ENCODE measurements around the gene GGT6.
"Not testable (repeated sequence)": the region's sequence is repeated elsewhere in the genome, so short reads cannot be mapped to it uniquely, and the experiment has no call there.

Gene GGT6

GRCh38 chr17:4590981-4591453, 30.6 kb upstream of the GGT6 start:
- DNase-seq = no peak

- not testable (repeated sequence) for DNase-seq
These were observed 29.7 kb upstream of the GGT6 start for GRCh38 chr17:4590042-4590441.

GRCh38 chr17:4588898-4589625, 28.7 kb upstream of the GGT6 start:
- DNase-seq = no peak

GRCh38 chr17:4588391-4588790, 28.0 kb upstream of the GGT6 start:
- DNase-seq = no peak

GRCh38 chr17:4587803-4588202, 27.4 kb upstream of the GGT6 start:
- DNase-seq = no peak

- no peak for DNase-seq
These were observed 26.8 kb upstream of the GGT6 start for GRCh38 chr17:4587195-4587594.

- no peak for DNase-seq
These were observed 25.7 kb upstream of the GGT6 start for GRCh38 chr17:4586043-4586442.

- DNase-seq = no peak
These were observed 25.2 kb upstream of the GGT6 start for GRCh38 chr17:4585638-4585994.

- DNase-seq = no peak
These were observed 24.7 kb upstream of the GGT6 start for GRCh38 chr17:4584917-4585637.

- peak; percentile 36 for DNase-seq
These were observed 23.9 kb upstream of the GGT6 start, which contains the start of gene SMTNL2 for GRCh38 chr17:4584101-4584916. Gene SMTNL2 (plus strand): TSS chr17:4584529. CDS start chr17:4584606, 77 bp downstream.

GRCh38 chr17:4583782-4584100, 23.4 kb upstream of the GGT6 start:
- DNase-seq = no peak

- DNase-seq = no peak
These were observed 22.8 kb upstream of the GGT6 start for GRCh38 chr17:4583206-4583605.

GRCh38 chr17:4582691-4583090, 22.3 kb upstream of the GGT6 start:
- no peak for DNase-seq

GRCh38 chr17:4582101-4582501, 21.7 kb upstream of the GGT6 start:
- DNase-seq = no peak

- DNase-seq = no peak
These were observed 19.9 kb upstream of the GGT6 start for GRCh38 chr17:4580291-4580690.

GRCh38 chr17:4579678-4580077, 19.3 kb upstream of the GGT6 start:
- DNase-seq = no peak

GRCh38 chr17:4578349-4578748, 18.0 kb upstream of the GGT6 start:
- not testable (repeated sequence) for DNase-seq

GRCh38 chr17:4577386-4577993, 17.1 kb upstream of the GGT6 start:
- no peak for DNase-seq

GRCh38 chr17:4576729-4577322, 16.4 kb upstream of the GGT6 start:
- no peak for DNase-seq

- no peak for DNase-seq
These were observed 15.8 kb upstream of the GGT6 start for GRCh38 chr17:4576161-4576558.

GRCh38 chr17:4574448-4575045, 14.2 kb upstream of the GGT6 start:
- no peak for DNase-seq

- DNase-seq = peak; percentile 34
These were observed 13.3 kb upstream of the GGT6 start for GRCh38 chr17:4573669-4574068.
